ENCODE data around the gene KCNIP1. TPM values are rescaled to one million over a fixed set of nuclear protein-coding genes. Genes with fewer than 3 reads are reported as not detected.

Gene KCNIP1
- total and polyA plus RNA-seq, 4 donors: 0.13 to 1.8 (median 0.72) TPM

DNA sequence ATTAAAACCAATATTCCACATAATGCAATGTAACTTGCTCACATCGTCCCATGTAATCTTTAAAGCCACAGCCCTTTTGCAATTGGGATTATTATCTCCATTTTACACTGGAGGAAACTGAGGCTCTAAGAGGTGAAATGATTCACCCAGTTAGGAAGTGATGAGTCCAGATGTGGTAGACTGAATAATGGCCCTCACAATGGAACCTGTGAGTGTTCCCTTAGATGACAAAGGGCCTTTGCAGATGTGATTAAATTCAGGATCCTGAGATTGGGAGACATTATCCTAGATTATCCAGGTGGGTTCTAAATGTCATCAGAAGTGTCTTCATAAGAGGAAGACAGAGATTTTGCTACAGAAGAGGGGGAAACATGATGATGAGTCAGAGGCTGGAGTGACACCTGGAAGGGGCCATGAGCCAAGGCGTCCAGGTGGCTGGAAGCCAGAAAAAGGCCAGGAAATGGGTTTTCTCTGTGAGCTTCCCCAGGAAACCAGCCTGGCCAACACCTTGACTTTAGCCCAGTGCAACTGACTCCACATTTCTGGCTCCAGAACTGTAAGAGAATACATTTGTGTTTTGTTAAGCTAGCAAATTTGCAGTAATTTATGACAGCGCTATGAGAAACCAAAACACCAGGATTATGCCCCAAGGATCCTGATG, 139.1 kb downstream of the KCNIP1 start:
- H3K27me3 ChIP-seq (ENCODE audit: control insufficient read depth in 3 of 3, insufficient read depth in 3 of 3, low read length in 2 of 3): peaks cover 0 to under 1% (median 0%) of the 10 kb centered on the region in 3 donors
- H3K9me3 ChIP-seq (ENCODE audit: control insufficient read depth in 4 of 4, insufficient read depth in 3 of 4, low read length in 3 of 4): no peaks in the 10 kb centered on the region
- H3K4me1 ChIP-seq (ENCODE audit: control insufficient read depth in 5 of 5, insufficient read depth in 5 of 5, low read length in 5 of 5): no peaks in the 10 kb centered on the region
- WGBS, 2 donors: 41 to 56% methylated on average over 3 of the region's 3 CpGs
- ATAC-seq (ENCODE audit: insufficient read depth, low FRiP score): no peak
- H3K27ac ChIP-seq (ENCODE audit: low read depth in 1 of 2, low read length in 1 of 2): no peak overlapping the region
- DNase-seq: peak in 1 of 3 donors; percentile 12
- TF ChIP-seq, protein P1, sequence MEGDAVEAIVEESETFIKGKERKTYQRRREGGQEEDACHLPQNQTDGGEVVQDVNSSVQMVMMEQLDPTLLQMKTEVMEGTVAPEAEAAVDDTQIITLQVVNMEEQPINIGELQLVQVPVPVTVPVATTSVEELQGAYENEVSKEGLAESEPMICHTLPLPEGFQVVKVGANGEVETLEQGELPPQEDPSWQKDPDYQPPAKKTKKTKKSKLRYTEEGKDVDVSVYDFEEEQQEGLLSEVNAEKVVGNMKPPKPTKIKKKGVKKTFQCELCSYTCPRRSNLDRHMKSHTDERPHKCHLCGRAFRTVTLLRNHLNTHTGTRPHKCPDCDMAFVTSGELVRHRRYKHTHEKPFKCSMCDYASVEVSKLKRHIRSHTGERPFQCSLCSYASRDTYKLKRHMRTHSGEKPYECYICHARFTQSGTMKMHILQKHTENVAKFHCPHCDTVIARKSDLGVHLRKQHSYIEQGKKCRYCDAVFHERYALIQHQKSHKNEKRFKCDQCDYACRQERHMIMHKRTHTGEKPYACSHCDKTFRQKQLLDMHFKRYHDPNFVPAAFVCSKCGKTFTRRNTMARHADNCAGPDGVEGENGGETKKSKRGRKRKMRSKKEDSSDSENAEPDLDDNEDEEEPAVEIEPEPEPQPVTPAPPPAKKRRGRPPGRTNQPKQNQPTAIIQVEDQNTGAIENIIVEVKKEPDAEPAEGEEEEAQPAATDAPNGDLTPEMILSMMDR (IDR thresholded peaks at IDR 0.05; ENCODE audit: control extremely low read depth, extremely low read depth): no peak
- H3K9ac ChIP-seq (ENCODE audit: insufficient read depth in 1 of 2, low read length in 2 of 2): no peak overlapping the region
- H3K4me3 ChIP-seq: no peak overlapping the region
- no peaks in the 10 kb centered on the region for H3K36me3 ChIP-seq (ENCODE audit: control insufficient read depth in 4 of 4, insufficient read depth in 4 of 4, low read length in 4 of 4)

DNA sequence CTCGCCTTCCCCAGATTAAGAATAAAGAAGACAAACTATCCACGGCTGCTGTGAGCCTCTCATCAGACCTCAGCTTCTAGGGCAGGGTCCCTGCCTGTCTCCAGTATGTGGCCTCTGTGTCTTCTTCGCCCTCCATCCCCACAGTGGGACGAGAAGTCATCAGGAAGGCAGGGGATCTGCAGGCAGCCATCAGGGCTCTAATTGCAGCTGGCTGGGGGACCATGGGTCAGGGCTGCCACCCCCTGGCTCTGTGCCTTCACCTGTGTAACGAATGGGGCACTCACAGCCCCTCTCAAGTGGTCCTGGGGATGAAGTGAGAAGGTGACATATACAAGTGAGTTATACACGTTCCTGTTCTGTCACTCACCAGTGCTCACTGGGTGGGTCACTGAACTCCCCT, 139.8 kb downstream of the KCNIP1 start:
- TF ChIP-seq, protein P1 (IDR thresholded peaks at IDR 0.05; ENCODE audit: control extremely low read depth, extremely low read depth): no peak
- Histone ChIP-seq H3K9ac (ENCODE audit: insufficient read depth in 1 of 2, low read length in 2 of 2) (no peak overlapping the region), H3K4me3 (no peak overlapping the region), H3K36me3 (ENCODE audit: control insufficient read depth in 4 of 4, insufficient read depth in 4 of 4, low read length in 4 of 4) (no peaks in the 10 kb centered on the region), H3K27me3 (ENCODE audit: control insufficient read depth in 3 of 3, insufficient read depth in 3 of 3, low read length in 2 of 3) (peaks cover 0 to 7% (median 0%) of the 10 kb centered on the region in 3 donors), H3K27ac (ENCODE audit: low read depth in 1 of 2, low read length in 1 of 2) (no peak overlapping the region), H3K9me3 (ENCODE audit: control insufficient read depth in 4 of 4, insufficient read depth in 3 of 4, low read length in 3 of 4) (no peaks in the 10 kb centered on the region), H3K4me1 (ENCODE audit: control insufficient read depth in 5 of 5, insufficient read depth in 5 of 5, low read length in 5 of 5) (no peaks in the 10 kb centered on the region)
- ATAC-seq (ENCODE audit: insufficient read depth, low FRiP score) (no peak), DNase-seq (no peak)
- 63 to 67% methylated on average over 6 of the region's 6 CpGs for WGBS, 2 donors

DNA sequence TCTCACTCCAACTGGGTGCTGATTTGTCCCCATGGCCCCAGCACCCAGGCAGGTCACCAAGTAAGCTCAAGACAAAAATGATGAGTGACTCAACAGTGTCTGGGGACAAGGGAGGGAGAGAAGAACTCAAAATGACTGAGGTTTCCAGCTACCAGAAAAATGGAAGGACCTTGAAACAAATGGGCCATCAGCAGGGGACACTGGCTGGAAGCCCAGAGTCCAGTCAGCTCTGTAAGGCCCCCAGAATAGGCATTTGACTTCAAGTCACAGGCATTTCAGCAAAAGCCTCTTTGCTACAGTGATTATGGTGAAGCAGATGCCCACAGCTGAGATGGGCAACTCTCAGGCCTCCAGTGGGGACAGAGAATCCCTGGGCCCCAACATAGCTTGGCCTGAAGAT, 140.7 kb downstream of the KCNIP1 start:
- H3K27me3 ChIP-seq (ENCODE audit: control insufficient read depth in 3 of 3, insufficient read depth in 3 of 3, low read length in 2 of 3): peaks cover 0 to 7% (median 0%) of the 10 kb centered on the region in 3 donors
- TF ChIP-seq, protein P1 (IDR thresholded peaks at IDR 0.05; ENCODE audit: control extremely low read depth, extremely low read depth): no peak

DNA sequence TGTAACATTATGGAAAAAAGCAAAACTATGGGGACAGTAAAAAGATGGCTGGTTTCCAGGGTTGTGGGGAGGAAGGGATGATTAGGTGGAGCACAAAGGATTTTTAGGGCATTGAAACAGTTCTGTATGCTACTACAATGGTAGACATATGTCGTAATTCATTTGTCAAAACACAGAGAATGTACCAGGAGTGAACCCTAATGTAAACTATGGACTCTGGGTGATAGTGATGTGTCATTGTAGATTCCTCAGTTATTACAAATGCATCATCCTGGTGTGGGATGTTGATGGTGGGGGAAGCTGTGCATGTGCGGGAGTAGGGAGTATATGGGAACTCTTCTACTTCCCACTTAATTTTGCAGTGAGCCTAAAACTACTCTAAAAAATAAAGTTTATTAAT, 144.7 kb downstream of the KCNIP1 start:
- Histone ChIP-seq H3K4me1 (ENCODE audit: control insufficient read depth in 5 of 5, insufficient read depth in 5 of 5, low read length in 5 of 5) (peaks cover 0 to 1% (median 0%) of the 10 kb centered on the region in 5 donors), H3K9ac (ENCODE audit: insufficient read depth in 1 of 2, low read length in 2 of 2) (no peak overlapping the region), H3K27me3 (ENCODE audit: control insufficient read depth in 3 of 3, insufficient read depth in 3 of 3, low read length in 2 of 3) (peaks cover 0 to 7% (median 0%) of the 10 kb centered on the region in 3 donors), H3K4me3 (no peak overlapping the region), H3K27ac (ENCODE audit: low read depth in 1 of 2, low read length in 1 of 2) (no peak overlapping the region), H3K9me3 (ENCODE audit: control insufficient read depth in 4 of 4, insufficient read depth in 3 of 4, low read length in 3 of 4) (no peaks in the 10 kb centered on the region), H3K36me3 (ENCODE audit: control insufficient read depth in 4 of 4, insufficient read depth in 4 of 4, low read length in 4 of 4) (no peaks in the 10 kb centered on the region)
- DNase-seq: no peak
- ATAC-seq (ENCODE audit: insufficient read depth, low FRiP score): no peak
- 88 to 92% methylated on average over 2 of the region's 2 CpGs for WGBS, 2 donors
- TF ChIP-seq, protein P1 (IDR thresholded peaks at IDR 0.05; ENCODE audit: control extremely low read depth, extremely low read depth): no peak

More for the DNA sequence above, 140.7 kb downstream of the KCNIP1 start:
- no peaks in the 10 kb centered on the region for H3K4me1 ChIP-seq (ENCODE audit: control insufficient read depth in 5 of 5, insufficient read depth in 5 of 5, low read length in 5 of 5)
- no peak overlapping the region for H3K27ac ChIP-seq (ENCODE audit: low read depth in 1 of 2, low read length in 1 of 2)
- no peaks in the 10 kb centered on the region for H3K9me3 ChIP-seq (ENCODE audit: control insufficient read depth in 4 of 4, insufficient read depth in 3 of 4, low read length in 3 of 4)
- H3K36me3 ChIP-seq (ENCODE audit: control insufficient read depth in 4 of 4, insufficient read depth in 4 of 4, low read length in 4 of 4): no peaks in the 10 kb centered on the region
- H3K4me3 ChIP-seq: no peak overlapping the region
- ATAC-seq (ENCODE audit: insufficient read depth, low FRiP score) (no peak), DNase-seq (peak in 1 of 3 donors; percentile 8)
- H3K9ac ChIP-seq (ENCODE audit: insufficient read depth in 1 of 2, low read length in 2 of 2): no peak overlapping the region

Measured in lung (tissue), 12 donors.